ENCODE data around the gene TNS2.

DNA sequence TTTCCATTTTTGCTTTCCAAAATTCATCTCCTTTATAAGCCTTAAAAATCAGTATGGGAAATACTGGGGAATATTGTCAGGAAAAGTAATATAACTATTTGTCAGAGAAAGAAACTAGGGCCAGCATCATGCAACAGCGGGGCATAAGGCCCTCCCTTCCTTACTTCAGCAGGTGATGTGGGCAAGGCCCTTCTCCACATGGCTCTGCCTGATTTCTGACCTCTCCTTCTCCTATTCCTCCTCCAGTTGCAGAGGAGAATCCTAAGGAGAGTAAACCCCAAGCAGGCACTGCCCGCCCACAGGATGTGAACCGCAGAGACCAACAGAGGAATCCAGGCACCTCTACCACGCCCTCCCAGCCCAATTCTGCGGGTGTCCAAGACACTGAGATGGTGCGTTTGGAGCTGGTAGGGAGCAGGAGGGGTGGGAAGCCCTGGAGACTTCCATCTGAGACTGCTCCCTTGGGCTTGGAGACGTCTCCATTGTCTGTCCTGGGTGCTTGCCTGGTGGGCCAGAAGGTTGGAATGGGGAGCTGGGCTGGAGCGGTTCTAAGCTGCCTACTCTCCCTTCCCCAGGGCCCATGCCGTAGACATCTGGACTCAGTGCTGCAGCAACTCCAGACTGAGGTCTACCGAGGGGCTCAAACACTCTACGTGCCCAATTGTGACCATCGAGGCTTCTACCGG lies 50.7 kb downstream of the TNS2 start:
- TF ChIP-seq, protein P1, sequence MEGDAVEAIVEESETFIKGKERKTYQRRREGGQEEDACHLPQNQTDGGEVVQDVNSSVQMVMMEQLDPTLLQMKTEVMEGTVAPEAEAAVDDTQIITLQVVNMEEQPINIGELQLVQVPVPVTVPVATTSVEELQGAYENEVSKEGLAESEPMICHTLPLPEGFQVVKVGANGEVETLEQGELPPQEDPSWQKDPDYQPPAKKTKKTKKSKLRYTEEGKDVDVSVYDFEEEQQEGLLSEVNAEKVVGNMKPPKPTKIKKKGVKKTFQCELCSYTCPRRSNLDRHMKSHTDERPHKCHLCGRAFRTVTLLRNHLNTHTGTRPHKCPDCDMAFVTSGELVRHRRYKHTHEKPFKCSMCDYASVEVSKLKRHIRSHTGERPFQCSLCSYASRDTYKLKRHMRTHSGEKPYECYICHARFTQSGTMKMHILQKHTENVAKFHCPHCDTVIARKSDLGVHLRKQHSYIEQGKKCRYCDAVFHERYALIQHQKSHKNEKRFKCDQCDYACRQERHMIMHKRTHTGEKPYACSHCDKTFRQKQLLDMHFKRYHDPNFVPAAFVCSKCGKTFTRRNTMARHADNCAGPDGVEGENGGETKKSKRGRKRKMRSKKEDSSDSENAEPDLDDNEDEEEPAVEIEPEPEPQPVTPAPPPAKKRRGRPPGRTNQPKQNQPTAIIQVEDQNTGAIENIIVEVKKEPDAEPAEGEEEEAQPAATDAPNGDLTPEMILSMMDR (IDR thresholded peaks at IDR 0.05): no peak
- no peak for TF ChIP-seq POLR2A (IDR thresholded peaks at IDR 0.05)

Measured in right lobe of liver (tissue), 4 donors.